GM12891 (cell line): ENCODE measurements around the gene ALG9.

Experiments used
- DNase-seq: peaks from one replicate; pipeline ENCODE4 v3.0.0; 2011; ENCODE audit warnings: low spot score; ENCODE audit not compliant: insufficient read length
- FAIRE-seq: peaks from 2 replicates; lab custom pipeline; 2011; peaks lifted over from hg19 to GRCh38; lab: Jason Lieb, UNC
- PAX5 ChIP-seq: IDR thresholded peaks from 2 replicates; pipeline ENCODE4 v1.6.1; 2011; ENCODE audit warnings: low read length, moderate library complexity, mild to moderate bottlenecking; ENCODE audit not compliant: insufficient read depth, severe bottlenecking
- POLR2A ChIP-seq: IDR thresholded peaks from 2 replicates; pipeline ENCODE4 v1.6.1; 2011; ENCODE audit warnings: low read depth, low read length, control low read depth
- POLR2AphosphoS5 ChIP-seq: IDR thresholded peaks from 2 replicates; pipeline ENCODE4 v1.6.1; 2011; ENCODE audit warnings: low read depth, low read length, control low read depth
- POU2F2 ChIP-seq: IDR thresholded peaks from 2 replicates; pipeline ENCODE4 v1.6.1; 2011; ENCODE audit warnings: low read depth, mild to moderate bottlenecking, control low read depth, low read length, moderate library complexity
- SPI1 ChIP-seq: IDR thresholded peaks from 2 replicates; pipeline ENCODE4 v1.6.1; 2011; ENCODE audit warnings: low read depth, low read length, control low read depth
- TAF1 ChIP-seq: IDR thresholded peaks from 2 replicates; pipeline ENCODE4 v1.6.1; 2011; ENCODE audit warnings: low read depth, low read length, control low read depth

ALG9 gene

DNA sequence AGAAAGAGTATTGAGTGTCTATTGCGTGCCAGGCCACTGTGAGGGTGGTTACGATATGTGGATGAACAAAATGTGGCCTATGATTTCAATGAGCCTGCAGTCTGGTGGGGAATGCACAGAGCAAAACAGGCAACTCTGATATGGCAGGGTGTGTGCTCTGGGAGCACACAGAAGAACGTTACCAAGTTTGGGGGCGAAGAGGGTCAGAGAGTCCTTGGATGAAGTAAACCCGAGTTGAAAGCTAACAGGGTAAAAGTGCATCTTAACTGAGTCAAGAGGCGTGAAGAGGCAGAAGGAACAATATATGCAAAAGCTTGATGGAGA lies 8.2 kb upstream of the ALG9 start:
- no peak for FAIRE-seq

DNA sequence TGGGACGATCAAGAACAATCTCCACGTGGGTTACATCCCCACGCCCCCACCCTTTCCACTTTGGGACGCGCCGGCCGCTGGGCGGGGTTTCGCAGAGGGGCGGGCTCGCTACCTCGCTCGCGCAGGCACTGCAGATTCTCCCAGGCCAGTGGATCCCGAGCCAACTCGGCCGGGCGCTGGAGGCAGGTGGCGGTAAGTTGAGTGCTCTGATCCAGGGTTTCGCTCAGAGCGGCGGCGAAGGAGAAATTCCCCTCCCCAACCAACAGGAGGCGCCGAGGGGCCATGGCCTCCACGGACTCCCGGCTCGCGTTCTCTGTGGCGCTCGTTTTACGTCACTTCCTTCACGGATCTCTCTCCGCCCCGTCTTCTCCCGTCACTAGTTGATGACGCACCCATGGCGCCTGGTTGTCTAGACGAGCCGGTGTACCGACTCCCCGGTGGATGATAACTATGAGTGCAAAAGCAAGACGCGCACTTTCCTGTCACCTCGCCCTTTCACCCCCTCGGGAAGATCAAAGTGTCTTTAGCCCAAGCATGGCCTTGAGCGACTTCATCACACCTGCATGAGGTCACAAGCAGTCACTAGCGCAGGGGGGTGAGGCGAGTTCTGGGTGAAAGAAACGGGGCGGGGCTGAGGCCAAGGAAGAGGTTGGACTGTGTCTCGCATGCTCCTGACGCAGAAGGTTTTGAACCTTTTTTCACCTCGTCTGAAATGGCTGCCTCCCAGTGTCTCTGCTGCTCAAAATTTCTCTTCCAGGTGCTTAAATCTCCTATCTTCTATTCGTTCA lies 7.7 kb upstream of the ALG9 start, which contains the start of the genes CFAP68 and FDXACB1:
CFAP68 (plus strand) TSS at position 693 of the 788 bp plus-strand sequence; CDS start at position 713, 20 bp downstream.
FDXACB1 (minus strand) TSS at position 317 of the 788 bp plus-strand sequence; CDS start at position 284, 33 bp downstream.
- peak; percentile 87 for DNase-seq
- FAIRE-seq, result peak; percentile 96
- TF ChIP-seq POU2F2 (no peak), POLR2A (peak; percentile 81), TAF1 (peak; percentile 55; the same call in 1 of the 2 replicates), SPI1 (no peak), POLR2AphosphoS5 (peak; percentile 80)

More for the DNA sequence above, 8.2 kb upstream of the ALG9 start:
- TF ChIP-seq POLR2AphosphoS5, result no peak
- no peak for TF ChIP-seq POLR2A
- TF ChIP-seq POU2F2, result no peak
- no peak for TF ChIP-seq TAF1
- no peak for TF ChIP-seq SPI1
- TF ChIP-seq PAX5, result no peak
- DNase-seq, result no peak

DNA sequence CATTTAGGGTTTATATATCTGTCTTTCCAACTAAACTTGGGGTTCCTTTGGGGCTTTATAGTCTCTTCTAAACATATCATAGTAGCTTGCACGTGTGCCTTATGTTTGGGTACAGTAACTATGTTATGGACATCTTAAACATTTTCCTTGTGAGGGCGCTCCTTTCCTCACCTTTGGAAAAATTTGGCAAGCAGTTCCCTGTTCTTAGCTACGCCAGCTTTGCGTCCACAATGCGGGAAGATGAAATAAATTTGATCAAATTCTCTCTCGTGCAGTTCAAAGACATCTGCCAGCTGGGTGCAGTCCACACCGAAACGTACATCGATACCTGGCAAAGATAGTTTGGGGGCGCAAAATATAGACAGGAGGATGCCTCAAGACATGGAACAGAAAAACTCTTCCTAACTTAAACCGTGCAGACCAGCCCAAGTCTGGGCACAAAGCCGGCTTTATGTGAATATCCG lies 7.0 kb upstream of the ALG9 start:
- no peak for DNase-seq
- no peak for FAIRE-seq
- TF ChIP-seq POLR2A (no peak), TAF1 (no peak), PAX5 (no peak), SPI1 (no peak), POU2F2 (no peak), POLR2AphosphoS5 (no peak)

GRCh38 chr11:111871693-111872161 lies 346 bp upstream of the ALG9 start:
- no peak for DNase-seq
- no peak for TF ChIP-seq PAX5
- TF ChIP-seq POU2F2, result no peak
- TF ChIP-seq TAF1, result no peak
- TF ChIP-seq POLR2AphosphoS5, result no peak
- TF ChIP-seq POLR2A, result no peak
- TF ChIP-seq SPI1, result no peak
- no peak for FAIRE-seq

DNA sequence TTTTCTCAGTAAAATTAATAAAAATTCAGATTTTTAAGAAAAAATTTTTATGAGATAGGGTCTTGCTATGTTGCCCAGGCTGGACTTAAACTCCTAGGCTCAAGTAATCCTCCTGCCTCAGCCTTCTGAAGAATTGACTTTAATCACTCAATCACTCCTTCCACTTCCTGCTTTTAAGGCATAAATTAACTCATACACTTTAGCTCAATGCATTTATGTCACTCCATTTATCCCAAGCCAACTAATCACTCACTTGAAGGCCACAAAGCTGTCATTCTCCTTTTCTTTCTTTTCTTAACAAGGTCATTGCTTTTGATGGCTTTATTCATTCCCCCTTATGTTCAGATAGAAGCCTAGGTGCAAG lies 877 bp downstream of the ALG9 start:
- TF ChIP-seq SPI1, result peak; percentile 63
- no peak for TF ChIP-seq POLR2A
- TF ChIP-seq POLR2AphosphoS5, result no peak
- no peak for TF ChIP-seq TAF1
- no peak for TF ChIP-seq PAX5
- no peak for TF ChIP-seq POU2F2
- no peak for DNase-seq
- FAIRE-seq, result no peak

GRCh38 chr11:111870113-111870512 lies 1.3 kb downstream of the ALG9 start:
- TF ChIP-seq SPI1 (no peak), POLR2AphosphoS5 (no peak), POLR2A (no peak), PAX5 (no peak), POU2F2 (no peak), TAF1 (no peak)
- no peak for DNase-seq
- FAIRE-seq, result no peak

GRCh38 chr11:111860257-111860656 lies 11.1 kb downstream of the ALG9 start:
- peak; percentile 13 for FAIRE-seq
- no peak for DNase-seq
- TF ChIP-seq TAF1 (no peak), SPI1 (no peak), POLR2A (no peak), POLR2AphosphoS5 (no peak), PAX5 (no peak), POU2F2 (no peak)

GRCh38 chr11:111855506-111855905 lies 15.9 kb downstream of the ALG9 start:
- FAIRE-seq, result no peak
- DNase-seq, result no peak
- TF ChIP-seq TAF1 (no peak), SPI1 (no peak), POU2F2 (no peak), PAX5 (no peak), POLR2AphosphoS5 (no peak), POLR2A (no peak)

- DNase-seq (no peak), FAIRE-seq (no peak)
- no peak for TF ChIP-seq PAX5
- no peak for TF ChIP-seq POLR2A
- TF ChIP-seq POLR2AphosphoS5, result no peak
- TF ChIP-seq POU2F2, result no peak
- TF ChIP-seq SPI1, result no peak
- TF ChIP-seq TAF1, result no peak
These were observed 19.3 kb downstream of the ALG9 start for GRCh38 chr11:111852103-111852502.
